ENCODE measurements around the gene NAIP.
"Not testable (repeated sequence)": the region's sequence is repeated elsewhere in the genome, so short reads cannot be mapped to it uniquely, and the experiment has no call there.

DNA sequence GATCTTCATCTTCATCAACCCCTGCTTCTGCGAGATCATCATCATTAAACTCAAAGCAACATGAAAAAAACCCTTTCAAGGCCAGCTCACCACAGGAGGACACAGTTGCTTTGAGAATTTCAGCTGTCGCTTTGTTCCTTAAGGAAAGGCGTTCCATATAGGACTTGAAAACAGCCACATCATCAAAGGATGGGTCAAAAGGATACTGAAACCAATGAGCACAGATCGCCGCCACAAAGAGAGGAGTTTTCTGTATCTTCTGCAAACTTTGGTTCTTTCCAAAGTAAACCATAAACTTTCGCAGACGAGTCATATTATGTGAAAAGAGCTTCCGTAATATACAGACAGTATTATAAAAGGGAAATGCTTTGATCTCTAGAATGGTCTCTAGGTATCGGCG lies 40.3 kb downstream of the NAIP start:
- TF ChIP-seq, protein P1, sequence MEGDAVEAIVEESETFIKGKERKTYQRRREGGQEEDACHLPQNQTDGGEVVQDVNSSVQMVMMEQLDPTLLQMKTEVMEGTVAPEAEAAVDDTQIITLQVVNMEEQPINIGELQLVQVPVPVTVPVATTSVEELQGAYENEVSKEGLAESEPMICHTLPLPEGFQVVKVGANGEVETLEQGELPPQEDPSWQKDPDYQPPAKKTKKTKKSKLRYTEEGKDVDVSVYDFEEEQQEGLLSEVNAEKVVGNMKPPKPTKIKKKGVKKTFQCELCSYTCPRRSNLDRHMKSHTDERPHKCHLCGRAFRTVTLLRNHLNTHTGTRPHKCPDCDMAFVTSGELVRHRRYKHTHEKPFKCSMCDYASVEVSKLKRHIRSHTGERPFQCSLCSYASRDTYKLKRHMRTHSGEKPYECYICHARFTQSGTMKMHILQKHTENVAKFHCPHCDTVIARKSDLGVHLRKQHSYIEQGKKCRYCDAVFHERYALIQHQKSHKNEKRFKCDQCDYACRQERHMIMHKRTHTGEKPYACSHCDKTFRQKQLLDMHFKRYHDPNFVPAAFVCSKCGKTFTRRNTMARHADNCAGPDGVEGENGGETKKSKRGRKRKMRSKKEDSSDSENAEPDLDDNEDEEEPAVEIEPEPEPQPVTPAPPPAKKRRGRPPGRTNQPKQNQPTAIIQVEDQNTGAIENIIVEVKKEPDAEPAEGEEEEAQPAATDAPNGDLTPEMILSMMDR (IDR thresholded peaks at IDR 0.05; ENCODE audit: control extremely low read depth in 1 of 3, insufficient read depth in 1 of 3, low read depth in 1 of 3, low read length in 3 of 3): not testable (repeated sequence)
- not testable (repeated sequence) for TF ChIP-seq POU5F1 (IDR thresholded peaks at IDR 0.05; ENCODE audit: low read depth, low read length); POLR2AphosphoS5 (IDR thresholded peaks at IDR 0.05; ENCODE audit: low read depth, low read length); BCL11A (IDR thresholded peaks at IDR 0.05; ENCODE audit: low read depth in 2 of 2, low read length in 2 of 2); TAF1 (IDR thresholded peaks at IDR 0.05; ENCODE audit: low read depth, low read length)

Measured in H1 (cell line).